ENCODE results near the gene CST9L. TPM values are rescaled to one million over a fixed set of nuclear protein-coding genes. Genes with fewer than 3 reads are reported as not detected.

Gene CST9L
- total RNA-seq, 1 experiment from 2014 or later = not detected

DNA sequence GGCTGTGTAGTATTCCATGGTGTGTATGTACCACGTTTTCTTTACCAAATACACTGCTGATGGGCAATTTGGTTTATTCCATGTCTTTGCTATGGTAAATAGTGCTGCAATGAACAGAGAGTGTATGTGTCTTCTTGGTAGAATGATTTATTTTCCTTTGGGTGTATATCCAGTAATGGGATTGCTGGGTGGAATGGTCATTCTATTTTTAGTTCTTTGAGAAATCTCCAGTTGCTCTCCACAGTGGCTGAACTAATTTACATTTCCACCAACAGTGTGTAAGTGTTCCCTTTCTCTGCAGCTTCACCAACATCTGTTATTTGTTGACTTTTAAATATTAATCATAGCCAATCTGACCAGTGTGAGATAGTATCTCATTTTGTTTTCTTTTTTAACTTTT, 13.9 kb downstream of the CST9L start:
- Histone ChIP-seq H3K27ac (ENCODE audit: low read depth, low read length) (no peak overlapping the region), H3K4me2 (ENCODE audit: low read length) (no peak overlapping the region), H3K4me3 (replicated peaks in 1 of 2; ENCODE audit: low read depth in 1 of 2, low read length in 2 of 2) (no peak overlapping the region), H4K20me1 (ENCODE audit: insufficient read depth) (no peaks in the 10 kb centered on the region), H3K4me1 (ENCODE audit: control insufficient read depth in 1 of 2, insufficient read depth in 2 of 2, low read length in 2 of 2) (no peaks in the 10 kb centered on the region), H2AFZ (ENCODE audit: low read depth, low read length, poor library complexity, severe bottlenecking) (no peak overlapping the region), H3K79me2 (ENCODE audit: insufficient read depth, low read length) (no peaks in the 10 kb centered on the region), H3K9me3 (ENCODE audit: control insufficient read depth in 1 of 2, insufficient read depth in 1 of 2, low read depth in 1 of 2, low read length in 2 of 2) (no peaks in the 10 kb centered on the region), H3K36me3 (ENCODE audit: control insufficient read depth in 1 of 2, insufficient read depth in 2 of 2, low read length in 2 of 2) (no peaks in the 10 kb centered on the region), H3K27me3 (ENCODE audit: insufficient read depth, low read length) (peaks cover 44% of the 10 kb centered on the region), H3K9ac (ENCODE audit: low read length) (no peak overlapping the region), H3K9me2 (ENCODE audit: insufficient read depth) (no peaks in the 10 kb centered on the region)
- DNase-seq (ENCODE audit: low read depth, low spot score) = no peak
- intact Hi-C loops (cut with micrococcal nuclease) = no loop called here
- ChIA-PET RAD21 (ENCODE audit: low non-redundant PET in 1 of 2, low total read pairs in 2 of 2, uncharacterized antibody in 2 of 2, unreplicated experiment in 2 of 2) (no interaction called here), POLR2A (no interaction called here), CTCF (no interaction called here)
- TF ChIP-seq, protein P1, sequence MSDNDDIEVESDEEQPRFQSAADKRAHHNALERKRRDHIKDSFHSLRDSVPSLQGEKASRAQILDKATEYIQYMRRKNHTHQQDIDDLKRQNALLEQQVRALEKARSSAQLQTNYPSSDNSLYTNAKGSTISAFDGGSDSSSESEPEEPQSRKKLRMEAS (IDR thresholded peaks at IDR 0.05) = no peak
- TF ChIP-seq EGR1 (IDR thresholded peaks at IDR 0.05; ENCODE audit: low read depth) = no peak
- TF ChIP-seq SIN3A (IDR thresholded peaks at IDR 0.05; ENCODE audit: low read depth) = no peak
- no peak for TF ChIP-seq RAD21 (IDR thresholded peaks at IDR 0.05; ENCODE audit: low read depth)
- TF ChIP-seq POLR2AphosphoS5 (IDR thresholded peaks at IDR 0.05; ENCODE audit: low read depth, low read length) = no peak
- TF ChIP-seq SRF (IDR thresholded peaks at IDR 0.05; ENCODE audit: low read depth) = no peak
- TF ChIP-seq ZNF274 (IDR thresholded peaks at IDR 0.05; ENCODE audit: low read depth, low read length) = no peak
- TF ChIP-seq, protein P2, sequence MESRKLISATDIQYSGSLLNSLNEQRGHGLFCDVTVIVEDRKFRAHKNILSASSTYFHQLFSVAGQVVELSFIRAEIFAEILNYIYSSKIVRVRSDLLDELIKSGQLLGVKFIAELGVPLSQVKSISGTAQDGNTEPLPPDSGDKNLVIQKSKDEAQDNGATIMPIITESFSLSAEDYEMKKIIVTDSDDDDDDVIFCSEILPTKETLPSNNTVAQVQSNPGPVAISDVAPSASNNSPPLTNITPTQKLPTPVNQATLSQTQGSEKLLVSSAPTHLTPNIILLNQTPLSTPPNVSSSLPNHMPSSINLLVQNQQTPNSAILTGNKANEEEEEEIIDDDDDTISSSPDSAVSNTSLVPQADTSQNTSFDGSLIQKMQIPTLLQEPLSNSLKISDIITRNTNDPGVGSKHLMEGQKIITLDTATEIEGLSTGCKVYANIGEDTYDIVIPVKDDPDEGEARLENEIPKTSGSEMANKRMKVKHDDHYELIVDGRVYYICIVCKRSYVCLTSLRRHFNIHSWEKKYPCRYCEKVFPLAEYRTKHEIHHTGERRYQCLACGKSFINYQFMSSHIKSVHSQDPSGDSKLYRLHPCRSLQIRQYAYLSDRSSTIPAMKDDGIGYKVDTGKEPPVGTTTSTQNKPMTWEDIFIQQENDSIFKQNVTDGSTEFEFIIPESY (IDR thresholded peaks at IDR 0.05; ENCODE audit: extremely low read depth, insufficient replicate concordance, low read length) = no peak
- no peak for TF ChIP-seq CEBPB (IDR thresholded peaks at IDR 0.05; ENCODE audit: low read depth)
- no peak for TF ChIP-seq FOSL1 (IDR thresholded peaks at IDR 0.05; ENCODE audit: low read depth)
- TF ChIP-seq, protein P3, sequence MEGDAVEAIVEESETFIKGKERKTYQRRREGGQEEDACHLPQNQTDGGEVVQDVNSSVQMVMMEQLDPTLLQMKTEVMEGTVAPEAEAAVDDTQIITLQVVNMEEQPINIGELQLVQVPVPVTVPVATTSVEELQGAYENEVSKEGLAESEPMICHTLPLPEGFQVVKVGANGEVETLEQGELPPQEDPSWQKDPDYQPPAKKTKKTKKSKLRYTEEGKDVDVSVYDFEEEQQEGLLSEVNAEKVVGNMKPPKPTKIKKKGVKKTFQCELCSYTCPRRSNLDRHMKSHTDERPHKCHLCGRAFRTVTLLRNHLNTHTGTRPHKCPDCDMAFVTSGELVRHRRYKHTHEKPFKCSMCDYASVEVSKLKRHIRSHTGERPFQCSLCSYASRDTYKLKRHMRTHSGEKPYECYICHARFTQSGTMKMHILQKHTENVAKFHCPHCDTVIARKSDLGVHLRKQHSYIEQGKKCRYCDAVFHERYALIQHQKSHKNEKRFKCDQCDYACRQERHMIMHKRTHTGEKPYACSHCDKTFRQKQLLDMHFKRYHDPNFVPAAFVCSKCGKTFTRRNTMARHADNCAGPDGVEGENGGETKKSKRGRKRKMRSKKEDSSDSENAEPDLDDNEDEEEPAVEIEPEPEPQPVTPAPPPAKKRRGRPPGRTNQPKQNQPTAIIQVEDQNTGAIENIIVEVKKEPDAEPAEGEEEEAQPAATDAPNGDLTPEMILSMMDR (IDR thresholded peaks at IDR 0.05 in 2 of 3, conservative IDR thresholded peaks at IDR 0.05 in 1 of 3; ENCODE audit: borderline replicate concordance in 1 of 3, insufficient read depth in 1 of 3, low read depth in 2 of 3, low read length in 2 of 3) = no peak
- no peak for ATAC-seq
- no TSS peak for BruUV-seq (replicated peaks)
